IPS-18a (cell line): ENCODE data around the gene GRM6.

Source experiments
- H3K27ac ChIP-seq: one replicate; pipeline ENCODE4 v1.5.1; 2013; ENCODE audit warnings: low read length
- H3K27me3 ChIP-seq: one replicate; pipeline ENCODE4 v1.6.1; 2013; ENCODE audit warnings: mild to moderate bottlenecking, low read length; ENCODE audit not compliant: control insufficient read depth, insufficient read depth
- H3K36me3 ChIP-seq: one replicate; pipeline ENCODE4 v1.6.1; 2013; ENCODE audit warnings: low read depth, low read length; ENCODE audit not compliant: control insufficient read depth
- H3K4me1 ChIP-seq: one replicate; pipeline ENCODE4 v1.6.1; 2013; ENCODE audit warnings: low read depth, low read length; ENCODE audit not compliant: control insufficient read depth
- H3K4me3 ChIP-seq: one replicate; pipeline ENCODE4 v1.5.1; 2013; ENCODE audit warnings: low read length
- H3K9ac ChIP-seq: one replicate; pipeline ENCODE4 v1.6.1; 2013; ENCODE audit warnings: mild to moderate bottlenecking, low read length, moderate library complexity
- H3K9me3 ChIP-seq: one replicate; pipeline ENCODE4 v1.6.1; 2013; ENCODE audit warnings: low read depth, low read length; ENCODE audit not compliant: control insufficient read depth

GRM6 gene

GRCh38 chr5:178993236-178993765, 1.8 kb downstream of the GRM6 start:
- peaks cover 55% of the 10 kb centered on the region for H3K27me3 ChIP-seq
- no peaks in the 10 kb centered on the region for H3K9me3 ChIP-seq
- H3K36me3 ChIP-seq, result no peaks in the 10 kb centered on the region
- H3K9ac ChIP-seq, result no peak overlapping the region
- H3K4me3 ChIP-seq, result no peak overlapping the region
- H3K4me1 ChIP-seq, result peaks cover 4% of the 10 kb centered on the region
- H3K27ac ChIP-seq, result no peak overlapping the region

GRCh38 chr5:178992291-178992895, 2.7 kb downstream of the GRM6 start:
- no peak overlapping the region for H3K27ac ChIP-seq
- H3K4me3 ChIP-seq, result no peak overlapping the region
- peaks cover 51% of the 10 kb centered on the region for H3K27me3 ChIP-seq
- no peaks in the 10 kb centered on the region for H3K36me3 ChIP-seq
- no peaks in the 10 kb centered on the region for H3K9me3 ChIP-seq
- peaks cover 4% of the 10 kb centered on the region for H3K4me1 ChIP-seq
- H3K9ac ChIP-seq, result no peak overlapping the region

- no peak overlapping the region for H3K4me3 ChIP-seq
- H3K27me3 ChIP-seq, result peaks cover 42% of the 10 kb centered on the region
- peaks cover 4% of the 10 kb centered on the region for H3K4me1 ChIP-seq
- no peak overlapping the region for H3K9ac ChIP-seq
- no peak overlapping the region for H3K27ac ChIP-seq
- no peaks in the 10 kb centered on the region for H3K36me3 ChIP-seq
- H3K9me3 ChIP-seq, result no peaks in the 10 kb centered on the region
Measured at GRCh38 chr5:178991190-178992145, 3.7 kb downstream of the GRM6 start.

- Histone ChIP-seq H3K36me3 (no peaks in the 10 kb centered on the region), H3K27me3 (peaks cover 32% of the 10 kb centered on the region), H3K27ac (no peak overlapping the region), H3K9me3 (peaks cover 6% of the 10 kb centered on the region), H3K9ac (no peak overlapping the region), H3K4me1 (peaks cover 3% of the 10 kb centered on the region), H3K4me3 (no peak overlapping the region)
Measured at GRCh38 chr5:178990491-178990890, 4.6 kb downstream of the GRM6 start.

GRCh38 chr5:178989311-178989710, 5.8 kb downstream of the GRM6 start:
- H3K9me3 ChIP-seq, result peaks cover 6% of the 10 kb centered on the region

GRCh38 chr5:178988436-178989220, 6.5 kb downstream of the GRM6 start:
- H3K36me3 ChIP-seq, result no peaks in the 10 kb centered on the region
- no peak overlapping the region for H3K27ac ChIP-seq
- H3K9me3 ChIP-seq, result peaks cover 6% of the 10 kb centered on the region
- no peaks in the 10 kb centered on the region for H3K4me1 ChIP-seq
- no peak overlapping the region for H3K4me3 ChIP-seq
- peaks cover 15% of the 10 kb centered on the region for H3K27me3 ChIP-seq
- no peak overlapping the region for H3K9ac ChIP-seq

More at GRCh38 chr5:178989311-178989710, 5.8 kb downstream of the GRM6 start:
- Histone ChIP-seq H3K36me3 (no peaks in the 10 kb centered on the region), H3K4me1 (no peaks in the 10 kb centered on the region), H3K4me3 (no peak overlapping the region), H3K9ac (no peak overlapping the region), H3K27me3 (peaks cover 22% of the 10 kb centered on the region), H3K27ac (no peak overlapping the region)

GRCh38 chr5:178986326-178986960, 8.7 kb downstream of the GRM6 start:
- Histone ChIP-seq H3K4me1 (no peaks in the 10 kb centered on the region), H3K27ac (no peak overlapping the region), H3K4me3 (no peak overlapping the region), H3K9me3 (peaks cover 24% of the 10 kb centered on the region), H3K36me3 (no peaks in the 10 kb centered on the region), H3K27me3 (no peaks in the 10 kb centered on the region), H3K9ac (no peak overlapping the region)

- peaks cover 34% of the 10 kb centered on the region for H3K9me3 ChIP-seq
- no peak overlapping the region for H3K27ac ChIP-seq
- H3K4me1 ChIP-seq, result no peaks in the 10 kb centered on the region
- H3K4me3 ChIP-seq, result no peak overlapping the region
- H3K27me3 ChIP-seq, result no peaks in the 10 kb centered on the region
- no peaks in the 10 kb centered on the region for H3K36me3 ChIP-seq
- H3K9ac ChIP-seq, result no peak overlapping the region
Measured at GRCh38 chr5:178984145-178985072, 10.7 kb downstream of the GRM6 start.

GRCh38 chr5:178983728-178984127, 11.4 kb downstream of the GRM6 start:
- Histone ChIP-seq H3K4me1 (no peaks in the 10 kb centered on the region), H3K27ac (no peak overlapping the region), H3K36me3 (no peaks in the 10 kb centered on the region), H3K27me3 (no peaks in the 10 kb centered on the region), H3K4me3 (no peak overlapping the region), H3K9ac (no peak overlapping the region), H3K9me3 (peaks cover 40% of the 10 kb centered on the region)

- Histone ChIP-seq H3K4me3 (no peak overlapping the region), H3K27ac (no peak overlapping the region), H3K4me1 (no peaks in the 10 kb centered on the region), H3K9me3 (peaks cover 48% of the 10 kb centered on the region), H3K27me3 (no peaks in the 10 kb centered on the region), H3K36me3 (no peaks in the 10 kb centered on the region), H3K9ac (no peak overlapping the region)
Measured at GRCh38 chr5:178982941-178983340, 12.2 kb downstream of the GRM6 start.
